ENCODE data around the gene PGK1. TPM values are rescaled to one million over a fixed set of nuclear protein-coding genes. Genes with fewer than 3 reads are reported as not detected.

PGK1 gene
- total and polyA plus RNA-seq, 4 donors, result 70.3 to 172 (median 144) TPM

DNA sequence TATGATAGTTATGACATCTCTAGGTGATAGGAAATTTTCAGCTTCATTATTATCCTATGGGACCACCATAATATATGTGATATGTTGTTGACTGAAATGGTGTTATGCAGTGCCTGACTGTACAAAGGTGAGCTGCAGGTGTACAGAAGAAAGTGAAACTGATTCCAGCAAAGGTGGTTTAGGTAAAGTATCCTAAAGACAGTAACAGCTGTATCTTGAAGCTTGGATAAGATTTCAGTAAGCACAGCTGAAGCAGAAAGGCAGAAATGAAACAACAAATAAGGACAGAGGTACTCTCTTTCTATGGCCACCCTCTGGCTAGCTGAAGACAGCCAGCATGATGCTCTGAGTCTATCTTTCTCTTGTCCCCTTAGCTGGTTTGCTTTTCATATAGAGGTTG, 30.0 kb upstream of the PGK1 start:
- TF ChIP-seq YY1 (IDR thresholded peaks at IDR 0.05) (no peak), ATF3 (IDR thresholded peaks at IDR 0.05) (no peak), RAD21 (IDR thresholded peaks at IDR 0.05) (no peak), TAF1 (conservative IDR thresholded peaks at IDR 0.05) (no peak), RXRA (IDR thresholded peaks at IDR 0.05) (no peak)
- TF ChIP-seq, protein P1, sequence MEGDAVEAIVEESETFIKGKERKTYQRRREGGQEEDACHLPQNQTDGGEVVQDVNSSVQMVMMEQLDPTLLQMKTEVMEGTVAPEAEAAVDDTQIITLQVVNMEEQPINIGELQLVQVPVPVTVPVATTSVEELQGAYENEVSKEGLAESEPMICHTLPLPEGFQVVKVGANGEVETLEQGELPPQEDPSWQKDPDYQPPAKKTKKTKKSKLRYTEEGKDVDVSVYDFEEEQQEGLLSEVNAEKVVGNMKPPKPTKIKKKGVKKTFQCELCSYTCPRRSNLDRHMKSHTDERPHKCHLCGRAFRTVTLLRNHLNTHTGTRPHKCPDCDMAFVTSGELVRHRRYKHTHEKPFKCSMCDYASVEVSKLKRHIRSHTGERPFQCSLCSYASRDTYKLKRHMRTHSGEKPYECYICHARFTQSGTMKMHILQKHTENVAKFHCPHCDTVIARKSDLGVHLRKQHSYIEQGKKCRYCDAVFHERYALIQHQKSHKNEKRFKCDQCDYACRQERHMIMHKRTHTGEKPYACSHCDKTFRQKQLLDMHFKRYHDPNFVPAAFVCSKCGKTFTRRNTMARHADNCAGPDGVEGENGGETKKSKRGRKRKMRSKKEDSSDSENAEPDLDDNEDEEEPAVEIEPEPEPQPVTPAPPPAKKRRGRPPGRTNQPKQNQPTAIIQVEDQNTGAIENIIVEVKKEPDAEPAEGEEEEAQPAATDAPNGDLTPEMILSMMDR (IDR thresholded peaks at IDR 0.05; ENCODE audit: low read depth, low read length, missing input control), result no peak
- TF ChIP-seq, protein P2, sequence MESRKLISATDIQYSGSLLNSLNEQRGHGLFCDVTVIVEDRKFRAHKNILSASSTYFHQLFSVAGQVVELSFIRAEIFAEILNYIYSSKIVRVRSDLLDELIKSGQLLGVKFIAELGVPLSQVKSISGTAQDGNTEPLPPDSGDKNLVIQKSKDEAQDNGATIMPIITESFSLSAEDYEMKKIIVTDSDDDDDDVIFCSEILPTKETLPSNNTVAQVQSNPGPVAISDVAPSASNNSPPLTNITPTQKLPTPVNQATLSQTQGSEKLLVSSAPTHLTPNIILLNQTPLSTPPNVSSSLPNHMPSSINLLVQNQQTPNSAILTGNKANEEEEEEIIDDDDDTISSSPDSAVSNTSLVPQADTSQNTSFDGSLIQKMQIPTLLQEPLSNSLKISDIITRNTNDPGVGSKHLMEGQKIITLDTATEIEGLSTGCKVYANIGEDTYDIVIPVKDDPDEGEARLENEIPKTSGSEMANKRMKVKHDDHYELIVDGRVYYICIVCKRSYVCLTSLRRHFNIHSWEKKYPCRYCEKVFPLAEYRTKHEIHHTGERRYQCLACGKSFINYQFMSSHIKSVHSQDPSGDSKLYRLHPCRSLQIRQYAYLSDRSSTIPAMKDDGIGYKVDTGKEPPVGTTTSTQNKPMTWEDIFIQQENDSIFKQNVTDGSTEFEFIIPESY (IDR thresholded peaks at IDR 0.05), result no peak
- TF ChIP-seq, protein P3, sequence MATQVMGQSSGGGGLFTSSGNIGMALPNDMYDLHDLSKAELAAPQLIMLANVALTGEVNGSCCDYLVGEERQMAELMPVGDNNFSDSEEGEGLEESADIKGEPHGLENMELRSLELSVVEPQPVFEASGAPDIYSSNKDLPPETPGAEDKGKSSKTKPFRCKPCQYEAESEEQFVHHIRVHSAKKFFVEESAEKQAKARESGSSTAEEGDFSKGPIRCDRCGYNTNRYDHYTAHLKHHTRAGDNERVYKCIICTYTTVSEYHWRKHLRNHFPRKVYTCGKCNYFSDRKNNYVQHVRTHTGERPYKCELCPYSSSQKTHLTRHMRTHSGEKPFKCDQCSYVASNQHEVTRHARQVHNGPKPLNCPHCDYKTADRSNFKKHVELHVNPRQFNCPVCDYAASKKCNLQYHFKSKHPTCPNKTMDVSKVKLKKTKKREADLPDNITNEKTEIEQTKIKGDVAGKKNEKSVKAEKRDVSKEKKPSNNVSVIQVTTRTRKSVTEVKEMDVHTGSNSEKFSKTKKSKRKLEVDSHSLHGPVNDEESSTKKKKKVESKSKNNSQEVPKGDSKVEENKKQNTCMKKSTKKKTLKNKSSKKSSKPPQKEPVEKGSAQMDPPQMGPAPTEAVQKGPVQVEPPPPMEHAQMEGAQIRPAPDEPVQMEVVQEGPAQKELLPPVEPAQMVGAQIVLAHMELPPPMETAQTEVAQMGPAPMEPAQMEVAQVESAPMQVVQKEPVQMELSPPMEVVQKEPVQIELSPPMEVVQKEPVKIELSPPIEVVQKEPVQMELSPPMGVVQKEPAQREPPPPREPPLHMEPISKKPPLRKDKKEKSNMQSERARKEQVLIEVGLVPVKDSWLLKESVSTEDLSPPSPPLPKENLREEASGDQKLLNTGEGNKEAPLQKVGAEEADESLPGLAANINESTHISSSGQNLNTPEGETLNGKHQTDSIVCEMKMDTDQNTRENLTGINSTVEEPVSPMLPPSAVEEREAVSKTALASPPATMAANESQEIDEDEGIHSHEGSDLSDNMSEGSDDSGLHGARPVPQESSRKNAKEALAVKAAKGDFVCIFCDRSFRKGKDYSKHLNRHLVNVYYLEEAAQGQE (IDR thresholded peaks at IDR 0.05), result no peak
- Histone ChIP-seq H3K27me3 (ENCODE audit: control insufficient read depth in 4 of 4, insufficient read depth in 4 of 4, low read length in 3 of 4) (no peaks in the 10 kb centered on the region), H3K4me1 (ENCODE audit: control insufficient read depth in 4 of 4, insufficient read depth in 4 of 4, low read length in 3 of 4) (no peaks in the 10 kb centered on the region), H3K27ac (ENCODE audit: low read depth in 1 of 2, low read length in 2 of 2) (no peak overlapping the region), H3K36me3 (ENCODE audit: control insufficient read depth in 4 of 4, insufficient read depth in 3 of 4, low read depth in 1 of 4, low read length in 3 of 4) (no peaks in the 10 kb centered on the region), H3K9ac (ENCODE audit: low read depth in 1 of 2, low read length in 2 of 2) (no peak overlapping the region), H3K4me3 (ENCODE audit: low read depth in 1 of 3, low read length in 3 of 3) (no peak overlapping the region), H3K9me3 (ENCODE audit: control insufficient read depth in 4 of 4, low read length in 3 of 4) (no peaks in the 10 kb centered on the region)
- DNase-seq (ENCODE audit: low spot score), result no peak

GRCh38 chrX:78075787-78076389, 28.2 kb upstream of the PGK1 start:
- Histone ChIP-seq H3K9me3 (ENCODE audit: control insufficient read depth in 4 of 4, low read length in 3 of 4) (no peaks in the 10 kb centered on the region), H3K4me3 (ENCODE audit: low read depth in 1 of 3, low read length in 3 of 3) (no peak overlapping the region), H3K27me3 (ENCODE audit: control insufficient read depth in 4 of 4, insufficient read depth in 4 of 4, low read length in 3 of 4) (no peaks in the 10 kb centered on the region), H3K9ac (ENCODE audit: low read depth in 1 of 2, low read length in 2 of 2) (no peak overlapping the region), H3K36me3 (ENCODE audit: control insufficient read depth in 4 of 4, insufficient read depth in 3 of 4, low read depth in 1 of 4, low read length in 3 of 4) (no peaks in the 10 kb centered on the region), H3K4me1 (ENCODE audit: control insufficient read depth in 4 of 4, insufficient read depth in 4 of 4, low read length in 3 of 4) (no peaks in the 10 kb centered on the region), H3K27ac (ENCODE audit: low read depth in 1 of 2, low read length in 2 of 2) (no peak overlapping the region)
- WGBS, result 89% methylated on average over 5 of the region's 5 CpGs
- no peak for DNase-seq (ENCODE audit: low spot score)
- no peak for TF ChIP-seq YY1 (IDR thresholded peaks at IDR 0.05)
- TF ChIP-seq TAF1 (conservative IDR thresholded peaks at IDR 0.05), result no peak
- TF ChIP-seq RXRA (IDR thresholded peaks at IDR 0.05), result no peak
- TF ChIP-seq RAD21 (IDR thresholded peaks at IDR 0.05), result no peak
- TF ChIP-seq EGR1 (IDR thresholded peaks at IDR 0.05; ENCODE audit: low read depth in 2 of 2), result no peak
- TF ChIP-seq, protein P4, sequence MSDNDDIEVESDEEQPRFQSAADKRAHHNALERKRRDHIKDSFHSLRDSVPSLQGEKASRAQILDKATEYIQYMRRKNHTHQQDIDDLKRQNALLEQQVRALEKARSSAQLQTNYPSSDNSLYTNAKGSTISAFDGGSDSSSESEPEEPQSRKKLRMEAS (IDR thresholded peaks at IDR 0.05), result no peak
- TF ChIP-seq SP1 (IDR thresholded peaks at IDR 0.05), result no peak
- no peak for TF ChIP-seq HNF4A (conservative IDR thresholded peaks at IDR 0.05)
- TF ChIP-seq, protein P2 (IDR thresholded peaks at IDR 0.05), result no peak
- TF ChIP-seq, protein P3 (IDR thresholded peaks at IDR 0.05), result no peak
- no peak for TF ChIP-seq FOXA1 (IDR thresholded peaks at IDR 0.05)
- TF ChIP-seq HNF4G (IDR thresholded peaks at IDR 0.05), result no peak
- TF ChIP-seq NR2F2 (IDR thresholded peaks at IDR 0.05), result no peak
- TF ChIP-seq ATF3 (IDR thresholded peaks at IDR 0.05), result no peak
- no peak for TF ChIP-seq GABPA (IDR thresholded peaks at IDR 0.05 in 1 of 2, conservative IDR thresholded peaks at IDR 0.05 in 1 of 2)

Measured in liver (tissue), 9 donors.